CD4-positive, alpha-beta T cell treated with Interleukin-1 beta for 1 hour (primary cell): ENCODE measurements around the gene OPRD1.
A peak's percentile ranks its signal among the peaks of the same experiment; 100 is the strongest.

Experiments
- DNase-seq, 2 donors: peaks; one replicate each; pipeline ENCODE4 v3.0.0-alpha.2; 2020 to 2022

Gene OPRD1

DNA sequence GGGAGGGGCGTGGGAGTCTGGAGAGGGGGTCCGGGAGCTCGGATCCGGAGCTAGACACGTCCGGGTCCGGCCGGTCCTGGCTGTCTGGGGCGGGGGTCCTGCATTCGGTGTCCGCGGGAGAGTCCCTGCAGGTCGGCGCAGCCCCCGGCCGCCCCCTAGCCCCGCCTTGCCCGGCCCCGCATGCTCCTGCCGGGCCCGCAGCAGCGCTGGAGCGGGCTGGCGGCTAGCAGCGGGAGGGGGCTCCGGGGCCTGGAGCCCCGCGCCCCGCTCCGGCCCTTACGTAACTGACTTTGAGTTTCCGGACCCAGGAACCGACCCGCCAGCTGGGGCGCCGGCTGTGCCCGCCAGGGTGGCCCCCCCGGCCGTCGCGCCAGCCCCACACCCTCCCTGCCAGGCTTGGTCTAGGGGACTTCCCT, 75.5 kb downstream of the OPRD1 start:
- peak; percentile 79 to 83 for DNase-seq

DNA sequence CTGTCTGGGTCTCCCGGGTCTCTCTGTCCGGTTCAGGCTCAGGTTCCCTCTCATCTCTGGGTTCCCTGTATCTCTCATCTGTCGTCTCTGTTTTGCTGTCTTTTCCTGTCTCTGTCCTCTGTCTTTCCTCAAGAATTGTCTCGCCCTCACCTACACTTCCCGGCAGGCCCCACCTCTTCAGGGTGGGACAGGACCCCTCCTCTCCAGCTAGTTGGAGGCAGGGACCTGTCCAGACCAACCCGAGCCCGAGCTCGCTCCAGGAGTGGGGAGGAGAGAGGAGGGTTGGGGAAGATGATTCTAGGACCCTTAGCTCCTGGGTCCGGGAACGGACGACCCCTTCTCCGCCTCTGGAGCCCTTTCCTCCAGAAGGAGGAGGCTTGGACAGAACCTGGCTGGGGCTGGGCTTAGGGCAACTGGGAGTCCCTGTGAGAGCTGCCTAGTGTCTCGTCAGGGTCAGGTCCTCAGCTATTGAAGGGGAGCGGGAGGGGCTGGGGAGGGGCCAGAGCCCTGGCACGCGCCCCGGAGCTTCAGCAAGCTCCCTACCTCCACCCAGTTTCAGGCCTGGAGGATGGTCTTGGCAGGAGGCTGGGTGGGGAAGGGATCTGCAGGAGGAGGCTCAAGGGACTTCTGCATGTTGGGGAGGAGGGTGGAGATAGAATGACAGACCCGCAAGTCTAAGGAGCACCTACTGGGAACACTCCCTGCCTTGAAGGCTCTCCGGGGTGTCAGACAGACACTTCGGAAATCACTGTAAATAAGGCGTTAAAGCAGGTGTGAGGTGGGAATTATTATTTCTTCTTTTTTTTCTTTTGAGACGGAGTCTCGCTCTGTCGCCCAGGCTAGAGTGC, 76.1 kb downstream of the OPRD1 start:
- no peak for DNase-seq

- no peak for DNase-seq
Measured at GRCh38 chr1:28888915-28889314, 76.9 kb downstream of the OPRD1 start.

GRCh38 chr1:28889357-28889756, 77.4 kb downstream of the OPRD1 start:
- DNase-seq = no peak

- DNase-seq = no peak
Measured at GRCh38 chr1:28890435-28890834, 78.5 kb downstream of the OPRD1 start.

- DNase-seq = no peak
Measured at GRCh38 chr1:28890836-28891235, 78.9 kb downstream of the OPRD1 start.

GRCh38 chr1:28891256-28891655, 79.3 kb downstream of the OPRD1 start:
- DNase-seq = no peak

GRCh38 chr1:28893403-28894102, 81.6 kb downstream of the OPRD1 start:
- peak; percentile 10 to 41 for DNase-seq

DNA sequence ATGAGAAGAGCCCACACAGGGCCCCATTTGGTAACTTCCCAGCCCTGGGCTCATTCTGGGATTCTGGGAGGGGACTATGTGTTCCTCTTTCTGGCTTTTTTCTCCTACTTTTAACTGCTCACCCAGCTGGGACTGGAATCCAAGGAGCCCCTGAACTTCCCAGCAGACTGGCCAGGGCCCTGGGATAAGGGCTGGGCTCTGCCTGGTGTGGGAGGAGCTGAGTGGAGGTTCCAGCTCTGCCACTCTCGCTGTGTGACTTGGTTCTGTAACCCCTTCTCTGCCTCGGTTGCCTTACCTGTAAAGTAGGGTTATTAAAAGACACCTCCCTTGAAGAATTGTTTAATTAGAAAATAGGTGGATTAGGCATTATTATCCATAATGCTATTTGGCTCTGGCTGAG, 82.8 kb downstream of the OPRD1 start:
- DNase-seq = no peak

- no peak for DNase-seq
Measured at GRCh38 chr1:28895896-28896608, 84.1 kb downstream of the OPRD1 start.

DNA sequence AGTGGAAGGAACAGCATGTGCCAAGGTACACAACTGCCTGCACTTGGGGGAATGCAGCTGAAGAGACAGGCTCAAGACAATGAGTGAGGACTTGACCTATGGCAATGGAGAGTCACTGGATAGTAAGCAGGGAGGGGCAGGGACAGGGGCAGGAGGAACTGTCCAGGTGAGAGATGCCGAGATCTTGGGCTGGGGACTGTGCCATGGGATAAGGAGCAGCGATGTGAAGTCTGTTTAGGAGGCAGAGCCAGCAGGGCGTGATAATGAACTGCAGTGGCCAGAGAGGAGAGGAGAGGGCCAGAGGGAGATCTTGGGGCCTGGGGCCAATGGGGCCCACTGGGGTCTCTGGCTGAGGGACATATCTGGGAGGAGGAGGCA, 84.6 kb downstream of the OPRD1 start:
- no peak for DNase-seq

DNA sequence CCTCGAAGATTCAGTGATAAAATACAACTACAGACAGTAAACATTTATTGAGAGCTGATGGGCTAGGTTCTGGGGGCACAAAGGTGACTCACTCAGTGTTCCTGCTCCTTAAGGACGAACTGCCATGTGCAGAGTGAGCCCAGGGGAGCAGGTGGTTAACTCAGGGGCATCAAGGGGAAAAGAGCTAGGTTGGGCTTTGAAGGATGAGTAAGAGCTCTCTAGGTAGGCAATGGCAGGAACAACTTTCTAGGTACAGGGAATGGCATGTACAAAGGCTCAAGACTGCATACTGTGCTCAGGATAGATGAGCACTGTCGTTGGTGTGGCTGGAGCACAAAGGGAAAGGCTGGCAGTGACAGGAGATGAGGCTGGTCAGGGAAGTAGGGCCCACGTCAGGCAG, 85.8 kb downstream of the OPRD1 start:
- DNase-seq = no peak

GRCh38 chr1:28898405-28898881, 86.5 kb downstream of the OPRD1 start:
- no peak for DNase-seq

DNA sequence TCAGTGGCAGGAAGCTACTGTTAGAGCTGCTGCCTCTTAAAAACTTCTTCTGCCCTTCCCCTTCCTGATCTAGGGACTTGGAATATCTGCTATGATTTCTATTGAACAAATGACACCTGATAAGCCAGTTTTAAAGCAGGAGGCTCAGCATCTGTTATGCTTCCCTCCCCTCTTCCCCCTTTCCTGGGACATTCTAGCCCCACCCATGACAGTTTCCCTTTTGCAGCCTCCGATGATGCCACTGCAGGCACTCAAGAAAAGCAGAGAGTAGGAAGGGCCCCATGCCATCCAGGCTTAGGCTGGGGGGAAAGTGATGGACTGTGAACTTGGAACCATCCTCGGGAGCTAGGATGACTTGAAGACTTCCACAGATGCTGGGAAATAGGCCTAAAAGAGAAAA, 87.3 kb downstream of the OPRD1 start:
- DNase-seq = no peak

DNA sequence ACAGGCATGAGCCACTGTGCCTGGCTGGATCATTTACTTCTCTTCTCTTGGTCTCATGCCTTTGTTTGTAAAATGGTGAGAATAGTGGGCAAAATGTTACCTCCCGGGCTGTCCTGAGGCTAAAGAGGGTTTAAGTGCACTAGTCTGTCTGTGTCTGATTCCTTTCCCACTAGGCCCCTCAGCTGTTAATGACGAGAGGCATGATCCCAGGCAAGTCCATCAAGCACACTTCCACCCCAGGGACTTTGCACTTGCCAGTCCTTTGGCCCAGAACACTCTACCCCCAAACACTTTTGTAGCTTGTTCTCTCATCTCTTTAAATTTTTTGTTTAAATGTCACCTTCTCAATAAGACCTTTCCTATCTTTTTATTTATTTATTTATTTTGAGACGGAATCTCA, 88.6 kb downstream of the OPRD1 start:
- no peak for DNase-seq

- DNase-seq = no peak
Measured at GRCh38 chr1:28902738-28903137, 90.8 kb downstream of the OPRD1 start.

GRCh38 chr1:28905921-28906666, 94.1 kb downstream of the OPRD1 start:
- no peak for DNase-seq

- DNase-seq = no peak
Measured at GRCh38 chr1:28909198-28909597, 97.2 kb downstream of the OPRD1 start.

DNA sequence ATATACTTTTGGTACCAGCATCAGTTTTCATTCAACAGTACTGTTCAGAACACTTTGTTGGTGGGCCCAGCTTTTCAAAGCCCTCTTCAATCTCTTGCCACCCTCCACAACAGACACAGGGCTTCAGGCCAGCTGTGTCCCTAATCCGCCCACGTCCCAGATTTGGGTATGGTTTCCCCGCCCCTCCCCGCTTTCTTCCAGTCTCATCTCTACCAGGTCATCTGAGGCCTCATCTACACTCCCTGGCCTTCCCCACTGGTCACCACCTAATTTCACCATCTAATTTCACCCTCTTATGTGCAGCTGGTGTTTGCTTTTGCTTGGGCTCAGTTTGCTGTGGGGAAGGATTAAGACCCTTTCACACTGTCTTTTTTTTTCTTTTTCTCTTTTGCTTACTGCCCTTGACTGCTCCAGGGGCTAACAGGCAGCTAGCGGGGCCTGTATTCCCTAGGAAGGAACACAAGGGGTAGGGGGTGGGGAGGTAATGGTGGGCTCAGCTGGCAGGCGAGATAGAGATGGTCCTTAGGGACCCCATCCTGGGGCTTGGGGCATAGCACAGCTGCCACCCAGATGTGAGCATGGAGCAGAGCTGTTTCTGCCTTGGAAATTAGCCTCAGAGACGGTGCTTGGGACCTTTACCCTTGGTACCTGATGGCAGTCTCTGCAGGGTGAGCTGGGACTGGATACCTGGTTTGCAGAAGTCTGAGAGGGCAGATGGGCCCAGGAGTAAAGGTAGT, 98.6 kb downstream of the OPRD1 start:
- no peak for DNase-seq

GRCh38 chr1:28913786-28914227, 101.8 kb downstream of the OPRD1 start:
- DNase-seq = no peak

GRCh38 chr1:28914228-28915030, 102.5 kb downstream of the OPRD1 start, which contains the start of gene EPB41:
Gene EPB41 (plus strand): TSS chr1:28914569. CDS start chr1:28987438, 72,869 bp downstream.
- peak; percentile 92 to 93 for DNase-seq
